Panc1 (cell line): ENCODE results near the gene SLC16A5.

ENCODE experiments used
- CTCF ChIP-seq: fragments of 450-650 bp; IDR thresholded peaks from 2 replicates; pipeline ENCODE4 v1.5.1; 2017; ENCODE audit warnings: mild to moderate bottlenecking
- POLR2AphosphoS5 ChIP-seq: IDR thresholded peaks from 2 replicates; pipeline ENCODE4 v1.6.1; 2012; ENCODE audit warnings: mild to moderate bottlenecking, low read depth, low read length, moderate library complexity
- REST ChIP-seq, 2 experiments: IDR thresholded peaks; 2 replicates each; pipeline ENCODE4 v1.6.1; 2011 to 2012; ENCODE audit warnings: low read depth in 2 of 2, control low read depth in 1 of 2, low read length in 1 of 2, mild to moderate bottlenecking in 1 of 2, moderate library complexity in 1 of 2; ENCODE audit not compliant: insufficient read depth in 1 of 2
- TCF7L2 ChIP-seq: IDR thresholded peaks from 2 replicates; pipeline ENCODE4 v1.6.1; 2011; ENCODE audit warnings: mild to moderate bottlenecking, low read depth, low read length, inconsistent platforms

- TF ChIP-seq POLR2AphosphoS5 (no peak), CTCF (no peak), REST (IDR thresholded peaks at IDR 0.05; ENCODE audit: insufficient read depth in 1 of 2, low read depth in 2 of 2, low read length in 1 of 2) (no peak), TCF7L2 (no peak)
Observed at GRCh38 chr17:75133001-75133400, 45.2 kb downstream of the SLC16A5 start.
